ENCODE results near the gene LAPTM4A.

DNA sequence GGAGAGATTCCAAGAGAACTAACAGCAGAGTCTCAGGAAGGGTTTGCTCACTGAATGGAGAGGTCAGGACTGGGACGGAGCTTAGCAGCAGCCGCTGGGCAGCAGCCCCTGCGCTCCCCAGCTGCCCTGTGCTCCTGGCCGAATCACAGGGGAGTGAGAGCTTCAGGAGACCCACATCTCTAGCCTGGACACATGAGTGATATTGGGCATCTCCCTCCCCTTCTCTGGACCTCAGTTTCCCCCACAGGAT, 39.5 kb downstream of the LAPTM4A start:
- TF ChIP-seq, protein P1, sequence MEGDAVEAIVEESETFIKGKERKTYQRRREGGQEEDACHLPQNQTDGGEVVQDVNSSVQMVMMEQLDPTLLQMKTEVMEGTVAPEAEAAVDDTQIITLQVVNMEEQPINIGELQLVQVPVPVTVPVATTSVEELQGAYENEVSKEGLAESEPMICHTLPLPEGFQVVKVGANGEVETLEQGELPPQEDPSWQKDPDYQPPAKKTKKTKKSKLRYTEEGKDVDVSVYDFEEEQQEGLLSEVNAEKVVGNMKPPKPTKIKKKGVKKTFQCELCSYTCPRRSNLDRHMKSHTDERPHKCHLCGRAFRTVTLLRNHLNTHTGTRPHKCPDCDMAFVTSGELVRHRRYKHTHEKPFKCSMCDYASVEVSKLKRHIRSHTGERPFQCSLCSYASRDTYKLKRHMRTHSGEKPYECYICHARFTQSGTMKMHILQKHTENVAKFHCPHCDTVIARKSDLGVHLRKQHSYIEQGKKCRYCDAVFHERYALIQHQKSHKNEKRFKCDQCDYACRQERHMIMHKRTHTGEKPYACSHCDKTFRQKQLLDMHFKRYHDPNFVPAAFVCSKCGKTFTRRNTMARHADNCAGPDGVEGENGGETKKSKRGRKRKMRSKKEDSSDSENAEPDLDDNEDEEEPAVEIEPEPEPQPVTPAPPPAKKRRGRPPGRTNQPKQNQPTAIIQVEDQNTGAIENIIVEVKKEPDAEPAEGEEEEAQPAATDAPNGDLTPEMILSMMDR (IDR thresholded peaks at IDR 0.05): no peak
- no peak for TF ChIP-seq POLR2A (IDR thresholded peaks at IDR 0.05)
